Astrocyte (in vitro differentiated cells and primary cell): ENCODE results near the gene PLPP3. TPM values are rescaled to one million over a fixed set of nuclear protein-coding genes. Genes with fewer than 3 reads are reported as not detected.

Experiments used
- DNase-seq: peaks from one replicate; pipeline ENCODE4 v3.0.0-alpha.2; 2010; ENCODE audit warnings: low read depth
- FAIRE-seq: peaks from 2 replicates; lab custom pipeline; 2011; peaks lifted over from hg19 to GRCh38; lab: Jason Lieb, UNC
- H2AFZ ChIP-seq: 2 replicates; pipeline ENCODE4 v1.6.0; 2012; ENCODE audit warnings: low read depth, low read length, inconsistent platforms
- H3K27ac ChIP-seq: 2 replicates; pipeline ENCODE4 v1.5.1; 2011; ENCODE audit warnings: low read depth, low read length, inconsistent platforms
- H3K27me3 ChIP-seq: 2 replicates; pipeline ENCODE4 v1.6.0; 2011; ENCODE audit warnings: low read length, inconsistent platforms; ENCODE audit not compliant: insufficient read depth
- H3K36me3 ChIP-seq: 2 replicates; pipeline ENCODE4 v1.5.1; 2011; ENCODE audit warnings: low read length, inconsistent platforms; ENCODE audit not compliant: insufficient read depth
- H3K4me1 ChIP-seq: 2 replicates; pipeline ENCODE4 v1.5.1; 2011; ENCODE audit warnings: low read length, inconsistent platforms; ENCODE audit not compliant: insufficient read depth
- H3K4me2 ChIP-seq: 2 replicates; pipeline ENCODE4 v1.6.0; 2012; ENCODE audit warnings: low read length, inconsistent platforms
- H3K4me3 ChIP-seq: 2 replicates; pipeline ENCODE4 v1.5.1; 2011; ENCODE audit warnings: low read depth, mild to moderate bottlenecking, low read length, inconsistent platforms; ENCODE audit not compliant: insufficient read depth
- H3K79me2 ChIP-seq: 2 replicates; pipeline ENCODE4 v1.6.0; 2012; ENCODE audit warnings: mild to moderate bottlenecking, low read length, inconsistent platforms; ENCODE audit not compliant: insufficient read depth
- H3K9ac ChIP-seq: 2 replicates; pipeline ENCODE4 v1.6.0; 2012; ENCODE audit warnings: mild to moderate bottlenecking, low read length, inconsistent platforms
- H3K9me3 ChIP-seq: 2 replicates; pipeline ENCODE4 v1.5.1; 2012; ENCODE audit warnings: low read depth, mild to moderate bottlenecking, low read length, inconsistent platforms; ENCODE audit not compliant: insufficient read depth
- H4K20me1 ChIP-seq: 2 replicates; pipeline ENCODE4 v1.6.0; 2012; ENCODE audit warnings: low read length, inconsistent platforms; ENCODE audit not compliant: insufficient read depth
- H3K27ac Mint-ChIP-seq: one replicate; pipeline ENCODE4 v1.8.0; 2021; ENCODE audit warnings: mild to moderate bottlenecking, mixed read lengths; ENCODE audit not compliant: unreplicated experiment
- H3K27me3 Mint-ChIP-seq: one replicate; pipeline ENCODE4 v1.8.0; 2021; ENCODE audit warnings: low read depth, mixed read lengths; ENCODE audit not compliant: unreplicated experiment
- H3K36me3 Mint-ChIP-seq: one replicate; pipeline ENCODE4 v1.8.0; 2021; ENCODE audit warnings: low read depth, mixed read lengths; ENCODE audit not compliant: unreplicated experiment
- H3K4me1 Mint-ChIP-seq: one replicate; pipeline ENCODE4 v1.8.0; 2021; ENCODE audit warnings: low read depth, mixed read lengths; ENCODE audit not compliant: unreplicated experiment
- H3K4me3 Mint-ChIP-seq: one replicate; pipeline ENCODE4 v1.8.0; 2021; ENCODE audit warnings: mild to moderate bottlenecking, moderate library complexity, mixed read lengths; ENCODE audit not compliant: unreplicated experiment
- H3K9me3 Mint-ChIP-seq: one replicate; pipeline ENCODE4 v1.8.0; 2021; ENCODE audit warnings: mild to moderate bottlenecking, mixed read lengths; ENCODE audit not compliant: unreplicated experiment
- EZH2 ChIP-seq: IDR thresholded peaks from 2 replicates; pipeline ENCODE4 v1.6.1; 2012; ENCODE audit warnings: mild to moderate bottlenecking, low read length, inconsistent platforms; ENCODE audit not compliant: insufficient read depth
- total RNA-seq: library from RNA; stranded (reverse); gene quantifications from 2 replicates; pipeline ENCODE4 v1.2.1, GENCODE V29; 2021
- TF ChIP-seq, protein P1 (sequence below): IDR thresholded peaks from 2 replicates; pipeline ENCODE4 v1.5.1; 2011; ENCODE audit warnings: low read depth, mild to moderate bottlenecking, inconsistent platforms, low read length, moderate library complexity; ENCODE audit not compliant: insufficient read depth

Gene PLPP3
- total RNA-seq, 1 donor from 2014 or later = 2.2 TPM

DNA sequence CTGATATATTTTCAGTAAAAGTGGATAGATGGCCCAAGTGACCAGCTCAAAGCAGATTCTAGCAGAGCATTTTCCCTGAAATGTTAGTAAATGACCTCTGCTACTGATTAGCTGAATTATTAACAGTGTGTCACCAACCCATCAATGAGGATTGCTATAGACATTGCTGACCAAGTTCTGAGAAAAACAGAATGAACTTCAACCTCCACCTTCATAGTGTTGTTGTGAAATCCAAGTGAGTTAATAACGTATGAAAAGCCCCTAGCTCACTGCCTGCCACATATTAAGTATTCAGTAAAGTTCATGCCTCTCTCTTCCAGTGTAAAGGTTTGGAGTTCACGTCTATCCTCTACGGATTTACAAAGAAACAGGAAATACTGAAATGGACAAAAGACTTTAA is 15.8 kb downstream of the PLPP3 start:
- Histone ChIP-seq H4K20me1 (peaks cover 27% of the 10 kb centered on the region), H3K4me3 (no peak overlapping the region), H3K27me3 (no peaks in the 10 kb centered on the region), H3K4me2 (no peak overlapping the region), H3K9ac (no peak overlapping the region), H3K9me3 (no peaks in the 10 kb centered on the region), H3K27ac (no peak overlapping the region), H2AFZ (no peak overlapping the region), H3K79me2 (peaks cover 22% of the 10 kb centered on the region), H3K4me1 (no peaks in the 10 kb centered on the region), H3K36me3 (no peaks in the 10 kb centered on the region)
- Mint-ChIP-seq H3K9me3 (peaks cover 2% of the 10 kb centered on the region), H3K27me3 (no peaks in the 10 kb centered on the region), H3K36me3 (no peaks in the 10 kb centered on the region), H3K4me3 (no peak overlapping the region), H3K27ac (no peak overlapping the region), H3K4me1 (peaks cover 10% of the 10 kb centered on the region)
- TF ChIP-seq, protein P1, sequence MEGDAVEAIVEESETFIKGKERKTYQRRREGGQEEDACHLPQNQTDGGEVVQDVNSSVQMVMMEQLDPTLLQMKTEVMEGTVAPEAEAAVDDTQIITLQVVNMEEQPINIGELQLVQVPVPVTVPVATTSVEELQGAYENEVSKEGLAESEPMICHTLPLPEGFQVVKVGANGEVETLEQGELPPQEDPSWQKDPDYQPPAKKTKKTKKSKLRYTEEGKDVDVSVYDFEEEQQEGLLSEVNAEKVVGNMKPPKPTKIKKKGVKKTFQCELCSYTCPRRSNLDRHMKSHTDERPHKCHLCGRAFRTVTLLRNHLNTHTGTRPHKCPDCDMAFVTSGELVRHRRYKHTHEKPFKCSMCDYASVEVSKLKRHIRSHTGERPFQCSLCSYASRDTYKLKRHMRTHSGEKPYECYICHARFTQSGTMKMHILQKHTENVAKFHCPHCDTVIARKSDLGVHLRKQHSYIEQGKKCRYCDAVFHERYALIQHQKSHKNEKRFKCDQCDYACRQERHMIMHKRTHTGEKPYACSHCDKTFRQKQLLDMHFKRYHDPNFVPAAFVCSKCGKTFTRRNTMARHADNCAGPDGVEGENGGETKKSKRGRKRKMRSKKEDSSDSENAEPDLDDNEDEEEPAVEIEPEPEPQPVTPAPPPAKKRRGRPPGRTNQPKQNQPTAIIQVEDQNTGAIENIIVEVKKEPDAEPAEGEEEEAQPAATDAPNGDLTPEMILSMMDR = no peak
- TF ChIP-seq EZH2 = no peak
- DNase-seq = no peak
- peak; percentile 59 for FAIRE-seq

DNA sequence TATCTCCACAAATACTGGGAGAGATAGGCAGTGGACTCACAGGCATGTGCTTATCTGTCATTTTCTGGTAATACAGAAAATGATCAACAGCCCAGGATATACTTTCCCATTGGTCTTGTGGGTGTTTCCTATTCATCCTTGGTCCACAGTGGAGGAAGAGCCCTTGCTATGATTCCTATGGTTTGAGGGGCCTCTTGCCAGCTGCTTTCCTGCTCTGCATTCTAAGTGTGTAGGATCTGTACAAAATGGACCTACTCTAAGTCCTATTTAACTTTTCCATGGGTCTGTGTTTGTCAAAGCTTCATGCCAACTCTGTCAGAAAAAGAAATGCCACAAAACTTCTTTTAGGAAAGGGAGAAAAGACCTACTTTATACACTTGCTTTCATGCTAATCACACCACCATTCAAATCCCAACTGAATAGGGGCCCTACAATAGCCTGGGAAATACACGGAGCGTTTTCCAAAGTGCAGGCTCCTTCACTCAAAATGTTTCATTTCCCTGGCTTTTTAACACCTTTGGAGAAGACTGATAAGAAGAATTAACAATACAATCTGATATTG is 16.4 kb downstream of the PLPP3 start:
- Mint-ChIP-seq H3K27me3 (no peaks in the 10 kb centered on the region), H3K27ac (no peak overlapping the region), H3K9me3 (peaks cover 2% of the 10 kb centered on the region), H3K4me1 (peaks cover 10% of the 10 kb centered on the region), H3K36me3 (no peaks in the 10 kb centered on the region), H3K4me3 (no peak overlapping the region)
- H2AFZ ChIP-seq = no peak overlapping the region
- H3K4me3 ChIP-seq = no peak overlapping the region
- no peak overlapping the region for H3K27ac ChIP-seq
- peaks cover 18% of the 10 kb centered on the region for H3K79me2 ChIP-seq
- H3K4me1 ChIP-seq = no peaks in the 10 kb centered on the region
- DNase-seq (no peak), FAIRE-seq (no peak)
- H3K27me3 ChIP-seq = no peaks in the 10 kb centered on the region
- TF ChIP-seq, protein P1 = no peak
- no peak for TF ChIP-seq EZH2
- H3K9ac ChIP-seq = no peak overlapping the region
- peaks cover 27% of the 10 kb centered on the region for H4K20me1 ChIP-seq
- no peaks in the 10 kb centered on the region for H3K9me3 ChIP-seq
- no peaks in the 10 kb centered on the region for H3K36me3 ChIP-seq
- no peak overlapping the region for H3K4me2 ChIP-seq

DNA sequence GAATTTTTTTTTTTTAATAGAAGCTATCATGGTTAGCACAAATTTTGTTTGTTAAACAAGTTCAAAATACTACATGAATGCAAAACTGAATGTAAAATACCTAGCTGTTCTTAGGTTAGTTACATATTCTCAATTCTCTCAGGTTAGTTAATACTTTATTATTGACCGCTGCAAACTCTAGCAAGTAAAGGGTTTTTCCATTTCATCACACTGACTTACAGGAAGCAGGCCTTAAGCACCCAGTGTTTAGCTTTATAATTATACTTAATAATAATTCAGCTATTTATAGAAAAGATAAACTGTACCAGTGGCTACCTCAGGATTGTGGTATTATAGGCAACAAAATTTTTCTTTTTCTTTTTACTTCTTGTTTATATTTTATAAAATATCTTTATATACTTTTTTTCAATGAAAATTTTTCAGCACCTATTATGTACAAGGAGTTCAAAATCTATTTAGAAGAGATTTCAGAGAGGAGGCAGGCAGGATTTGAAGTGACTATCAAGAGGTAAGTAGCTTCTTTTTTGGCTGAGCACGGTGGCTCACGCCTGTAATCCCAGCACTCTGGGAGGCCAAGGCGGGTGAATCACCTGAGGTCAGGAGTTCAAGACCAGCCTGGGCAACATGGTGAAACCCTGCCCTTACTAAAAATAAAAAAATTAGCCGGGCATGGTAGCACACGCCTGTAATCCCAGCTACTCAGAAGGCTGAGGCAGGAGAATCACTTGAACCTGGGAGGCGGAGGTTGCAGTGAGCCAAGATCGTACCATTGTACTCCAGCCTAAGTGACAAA is 17.9 kb downstream of the PLPP3 start:
- H3K4me3 ChIP-seq = no peak overlapping the region
- H3K36me3 ChIP-seq = no peaks in the 10 kb centered on the region
- peaks cover 27% of the 10 kb centered on the region for H4K20me1 ChIP-seq
- peaks cover 10% of the 10 kb centered on the region for H3K4me1 Mint-ChIP-seq
- FAIRE-seq (no peak), DNase-seq (no peak)
- peaks cover 12% of the 10 kb centered on the region for H3K79me2 ChIP-seq
- no peaks in the 10 kb centered on the region for H3K4me1 ChIP-seq
- H3K4me3 Mint-ChIP-seq = no peak overlapping the region
- no peak overlapping the region for H3K27ac ChIP-seq
- H3K9me3 ChIP-seq = no peaks in the 10 kb centered on the region
- no peaks in the 10 kb centered on the region for H3K27me3 ChIP-seq
- no peak overlapping the region for H3K27ac Mint-ChIP-seq
- peaks cover 2% of the 10 kb centered on the region for H3K9me3 Mint-ChIP-seq
- no peak overlapping the region for H2AFZ ChIP-seq
- no peak overlapping the region for H3K4me2 ChIP-seq
- H3K9ac ChIP-seq = no peak overlapping the region
- no peaks in the 10 kb centered on the region for H3K27me3 Mint-ChIP-seq
- H3K36me3 Mint-ChIP-seq = no peaks in the 10 kb centered on the region
- TF ChIP-seq, protein P1 = no peak
- no peak for TF ChIP-seq EZH2
